NB4 (cell line): ENCODE data around the gene NDUFA13.
"Not testable (repeated sequence)": the region's sequence is repeated elsewhere in the genome, so short reads cannot be mapped to it uniquely, and the experiment has no call there.

Experiments used
- DNase-seq: peaks from one replicate; pipeline ENCODE4 v3.0.0; 2010; ENCODE audit warnings: low read depth
- H3K4me3 ChIP-seq: one replicate; pipeline ENCODE4 v1.5.1; 2011; ENCODE audit warnings: mild to moderate bottlenecking, low read depth, low read length, moderate library complexity
- MYC ChIP-seq: IDR thresholded peaks from 2 replicates; pipeline ENCODE4 v1.6.1; 2011; ENCODE audit warnings: low read depth, low read length
- POLR2A ChIP-seq: IDR thresholded peaks from 2 replicates; pipeline ENCODE4 v1.6.1; 2011; ENCODE audit warnings: mild to moderate bottlenecking; ENCODE audit not compliant: insufficient read length; ENCODE audit errors: extremely low read depth
- TF ChIP-seq, protein P1 (sequence below): IDR thresholded peaks from 2 replicates; pipeline ENCODE4 v1.6.1; 2011; ENCODE audit warnings: low read depth, low read length
- TF ChIP-seq, protein P2 (sequence below): IDR thresholded peaks from one replicate; pipeline ENCODE4 v1.5.1; 2012; ENCODE audit warnings: low read depth, low read length

NDUFA13 gene

DNA sequence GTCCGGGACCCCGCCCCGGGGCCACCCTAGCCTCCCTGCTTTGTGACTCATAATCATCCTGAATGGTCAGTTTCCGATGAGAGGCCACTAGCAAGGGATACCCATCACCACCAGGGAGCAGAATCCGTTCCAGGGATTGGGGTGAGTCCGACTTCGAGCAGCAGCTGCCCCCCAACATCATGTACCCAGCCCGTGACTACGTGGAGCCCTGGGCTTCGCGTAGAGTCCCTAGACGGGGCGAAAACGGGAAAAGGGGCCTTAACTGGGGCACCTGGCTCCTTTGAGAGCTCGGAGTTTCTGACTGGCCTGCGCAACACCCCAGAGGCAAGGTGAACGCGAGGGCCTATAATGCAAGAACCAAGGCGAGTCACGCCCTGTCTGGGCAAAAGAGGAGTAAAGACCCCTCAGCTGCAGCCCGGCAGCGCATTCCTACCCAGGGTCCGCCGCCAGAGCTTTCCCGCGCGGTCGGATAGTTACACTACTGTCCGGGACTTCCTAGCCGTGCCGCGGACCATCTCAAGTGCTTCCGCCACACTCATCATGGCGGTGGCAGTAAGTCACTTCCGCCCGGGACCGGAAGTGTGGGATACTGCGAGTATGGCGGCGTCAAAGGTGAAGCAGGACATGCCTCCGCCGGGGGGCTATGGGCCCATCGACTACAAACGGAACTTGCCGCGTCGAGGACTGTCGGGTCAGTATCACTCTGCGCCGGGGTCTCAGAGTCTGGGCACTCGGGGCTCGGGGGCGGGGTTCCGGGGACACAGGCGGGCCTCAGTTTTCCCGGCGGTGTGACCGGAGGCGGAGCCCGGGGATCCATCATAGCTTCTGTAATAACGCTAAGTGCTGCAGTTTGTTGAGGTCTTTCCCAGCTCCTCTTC is at the start of gene NDUFA13:
TSS of gene NDUFA13 (plus strand) at position 584 of the 878 bp plus-strand sequence. CDS start at position 598, 14 bp downstream.
- peak within 1 kb of the TSS; percentile 83 for H3K4me3 ChIP-seq

DNA sequence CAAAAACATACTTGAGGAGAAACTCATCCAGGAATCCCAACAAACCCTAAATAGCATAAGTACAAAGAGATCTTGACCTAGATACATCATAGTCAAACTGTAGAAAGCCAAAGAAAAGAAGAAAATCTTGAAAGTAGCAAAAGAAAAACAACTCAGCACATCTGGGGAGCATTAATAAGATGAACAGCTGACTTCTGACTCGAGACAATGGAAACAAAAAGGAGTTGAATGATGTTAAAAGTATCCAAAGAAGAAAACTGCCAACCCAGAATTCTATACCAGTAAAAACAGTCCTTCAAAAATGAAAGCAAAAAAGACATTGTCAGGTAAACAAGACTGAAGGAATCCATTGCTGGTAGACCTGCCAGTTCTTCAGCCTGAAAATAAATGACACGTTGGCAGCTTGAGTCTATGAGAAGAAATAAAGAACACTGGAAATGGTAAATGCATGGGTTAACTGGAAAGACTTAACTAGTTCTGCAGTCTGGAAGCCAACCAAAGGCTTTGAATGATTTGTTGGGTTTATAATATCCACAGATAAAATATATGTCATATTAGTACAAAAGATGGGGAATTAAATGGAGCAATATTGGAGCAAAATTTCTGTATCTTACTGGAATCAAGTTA is 47.5 kb upstream of the NDUFA13 start:
- DNase-seq: peak; percentile 33
- no peak overlapping the region for H3K4me3 ChIP-seq
- TF ChIP-seq, protein P1, sequence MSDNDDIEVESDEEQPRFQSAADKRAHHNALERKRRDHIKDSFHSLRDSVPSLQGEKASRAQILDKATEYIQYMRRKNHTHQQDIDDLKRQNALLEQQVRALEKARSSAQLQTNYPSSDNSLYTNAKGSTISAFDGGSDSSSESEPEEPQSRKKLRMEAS: no peak
- TF ChIP-seq POLR2A: no peak
- TF ChIP-seq, protein P2, sequence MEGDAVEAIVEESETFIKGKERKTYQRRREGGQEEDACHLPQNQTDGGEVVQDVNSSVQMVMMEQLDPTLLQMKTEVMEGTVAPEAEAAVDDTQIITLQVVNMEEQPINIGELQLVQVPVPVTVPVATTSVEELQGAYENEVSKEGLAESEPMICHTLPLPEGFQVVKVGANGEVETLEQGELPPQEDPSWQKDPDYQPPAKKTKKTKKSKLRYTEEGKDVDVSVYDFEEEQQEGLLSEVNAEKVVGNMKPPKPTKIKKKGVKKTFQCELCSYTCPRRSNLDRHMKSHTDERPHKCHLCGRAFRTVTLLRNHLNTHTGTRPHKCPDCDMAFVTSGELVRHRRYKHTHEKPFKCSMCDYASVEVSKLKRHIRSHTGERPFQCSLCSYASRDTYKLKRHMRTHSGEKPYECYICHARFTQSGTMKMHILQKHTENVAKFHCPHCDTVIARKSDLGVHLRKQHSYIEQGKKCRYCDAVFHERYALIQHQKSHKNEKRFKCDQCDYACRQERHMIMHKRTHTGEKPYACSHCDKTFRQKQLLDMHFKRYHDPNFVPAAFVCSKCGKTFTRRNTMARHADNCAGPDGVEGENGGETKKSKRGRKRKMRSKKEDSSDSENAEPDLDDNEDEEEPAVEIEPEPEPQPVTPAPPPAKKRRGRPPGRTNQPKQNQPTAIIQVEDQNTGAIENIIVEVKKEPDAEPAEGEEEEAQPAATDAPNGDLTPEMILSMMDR: no peak
- TF ChIP-seq MYC: no peak

More for the DNA sequence above, at the start of gene NDUFA13:
- DNase-seq: peak; percentile 95
- TF ChIP-seq, protein P2: no peak
- TF ChIP-seq, protein P1: peak; percentile 58
- TF ChIP-seq POLR2A (peak; percentile 92), MYC (peak; percentile 83)

DNA sequence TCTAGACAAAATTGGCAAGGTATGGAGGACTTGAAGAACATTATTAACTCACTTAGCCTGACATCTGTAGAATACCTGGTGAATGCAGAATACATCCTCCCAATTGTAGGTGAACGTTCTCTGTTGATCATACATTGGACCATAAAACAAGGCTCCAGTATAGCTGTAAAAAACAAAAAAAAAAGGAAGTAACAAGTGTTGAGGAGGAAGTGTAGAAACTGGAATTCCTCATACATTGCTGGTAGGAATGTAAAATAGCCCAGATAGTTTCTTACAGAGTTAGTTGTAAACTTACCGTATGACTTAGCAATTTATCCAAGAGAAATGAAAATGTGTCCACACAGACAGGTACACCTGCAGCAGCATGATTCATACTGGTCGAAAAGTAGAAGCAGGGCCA is 45.4 kb upstream of the NDUFA13 start:
- TF ChIP-seq, protein P1: no peak
- TF ChIP-seq MYC: no peak
- no peak for TF ChIP-seq POLR2A
- TF ChIP-seq, protein P2: no peak
- DNase-seq: no peak
- H3K4me3 ChIP-seq: no peak overlapping the region

DNA sequence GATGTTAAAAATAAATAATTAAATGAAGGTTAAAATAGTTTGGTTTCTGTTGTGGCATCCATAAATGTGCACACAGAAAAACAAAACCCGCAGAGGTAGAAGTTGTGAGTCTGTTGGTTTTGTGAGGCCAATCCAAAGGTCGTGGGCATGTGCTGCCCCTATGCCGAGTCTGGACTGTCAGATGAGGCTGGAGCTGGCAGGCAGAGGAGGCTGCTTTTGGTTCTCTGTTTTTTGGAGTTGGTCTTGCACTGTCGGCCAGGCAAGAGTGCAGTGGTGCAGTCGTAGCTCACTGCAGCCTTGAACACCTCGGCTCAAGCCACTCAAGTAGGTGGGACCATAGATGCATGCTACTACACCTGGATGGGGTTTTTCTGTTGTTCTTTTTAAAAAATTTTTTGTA is 44.3 kb upstream of the NDUFA13 start:
- no peak for DNase-seq
- H3K4me3 ChIP-seq: no peak overlapping the region
- TF ChIP-seq, protein P1: no peak
- TF ChIP-seq POLR2A (no peak), MYC (no peak)
- TF ChIP-seq, protein P2: no peak

DNA sequence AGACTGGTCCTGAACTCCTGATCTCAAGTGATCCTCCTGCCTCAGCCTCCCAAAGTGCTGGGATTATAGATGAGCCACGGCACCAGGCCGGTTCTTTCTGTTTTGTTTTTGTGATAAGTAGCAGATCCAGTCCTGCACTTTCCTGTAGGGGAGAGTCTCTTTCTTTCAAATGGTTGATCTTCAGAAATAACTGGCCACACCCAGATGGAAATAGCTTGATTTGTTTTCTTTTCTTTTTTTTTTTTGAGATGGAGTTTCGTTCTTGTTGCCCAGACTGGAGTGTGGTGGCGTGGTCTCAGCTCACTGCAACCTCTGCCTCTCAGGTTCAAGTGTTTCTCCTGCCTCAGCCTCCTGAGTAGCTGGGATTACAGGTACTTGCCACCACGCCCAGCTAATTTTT is 43.9 kb upstream of the NDUFA13 start:
- DNase-seq, H3K4me3 ChIP-seq: not testable (repeated sequence)

DNA sequence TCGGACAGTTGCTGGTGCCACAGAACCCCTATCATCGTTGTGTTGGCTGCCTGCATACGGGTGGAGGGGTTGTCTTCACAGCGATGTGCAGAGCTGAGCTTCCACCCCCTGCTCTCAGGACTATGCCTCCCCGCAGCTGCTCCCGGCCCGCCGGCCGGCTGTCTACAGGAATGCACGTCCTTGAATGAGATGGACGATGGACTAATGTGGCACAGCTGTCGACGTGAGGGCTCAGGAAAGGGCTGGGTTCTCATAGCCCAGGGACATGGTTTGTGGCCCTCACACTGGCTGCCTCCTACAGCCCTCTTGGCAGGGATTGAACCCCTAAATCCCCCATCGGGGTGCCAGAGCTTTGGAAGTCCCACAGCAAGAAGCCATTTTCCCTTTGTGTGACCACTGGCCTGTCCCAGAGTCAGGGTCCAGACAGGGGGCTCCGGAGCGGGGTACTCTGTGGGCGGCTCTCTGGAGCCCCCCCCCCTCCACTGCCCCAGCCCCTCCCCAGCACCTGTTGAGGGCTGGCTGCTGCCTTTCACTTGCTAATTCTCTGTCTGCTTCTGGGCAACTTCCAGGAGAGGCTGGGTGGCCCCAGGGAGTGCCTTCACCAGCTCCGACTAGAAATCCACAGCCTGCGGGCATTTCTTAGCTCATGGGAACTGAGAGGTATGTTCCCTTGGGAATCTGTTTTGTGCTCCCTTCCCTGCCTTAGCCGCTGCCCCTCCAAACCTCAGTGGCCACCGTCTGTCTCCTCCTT is 40.8 kb upstream of the NDUFA13 start:
- no peak for DNase-seq
- TF ChIP-seq MYC (no peak), POLR2A (no peak)
- TF ChIP-seq, protein P2: no peak
- TF ChIP-seq, protein P1: no peak

More for the DNA sequence above, 40.8 kb upstream of the NDUFA13 start:
- no peak overlapping the region for H3K4me3 ChIP-seq
